GM19240 (cell line): ENCODE measurements around the gene C17orf50.

ENCODE experiments used
- DNase-seq: peaks from one replicate; pipeline ENCODE4 v3.0.0; 2011; ENCODE audit warnings: low spot score; ENCODE audit not compliant: insufficient read length

The C17orf50 gene

GRCh38 chr17:35760587-35760986, at the start of gene C17orf50:
Gene C17orf50, plus strand, starts transcription at chr17:35760887. Its CDS starts 55 bp downstream, at chr17:35760942.
- no peak for DNase-seq

GRCh38 chr17:35710950-35711349, 49.7 kb upstream of the C17orf50 start:
- DNase-seq = no peak

GRCh38 chr17:35713069-35713728, 47.5 kb upstream of the C17orf50 start:
- no peak for DNase-seq

GRCh38 chr17:35714988-35715387, 45.7 kb upstream of the C17orf50 start:
- no peak for DNase-seq

GRCh38 chr17:35715416-35715815, 45.3 kb upstream of the C17orf50 start:
- no peak for DNase-seq

GRCh38 chr17:35716173-35716572, 44.5 kb upstream of the C17orf50 start:
- no peak for DNase-seq

GRCh38 chr17:35716897-35717465, 43.7 kb upstream of the C17orf50 start:
- no peak for DNase-seq

GRCh38 chr17:35717475-35717874, 43.2 kb upstream of the C17orf50 start:
- no peak for DNase-seq

- no peak for DNase-seq
Observed at GRCh38 chr17:35723735-35724134, 37.0 kb upstream of the C17orf50 start.

GRCh38 chr17:35725058-35725457, 35.6 kb upstream of the C17orf50 start:
- no peak for DNase-seq

GRCh38 chr17:35725802-35726126, 34.9 kb upstream of the C17orf50 start:
- DNase-seq = no peak

GRCh38 chr17:35726127-35726952, 34.3 kb upstream of the C17orf50 start:
- no peak for DNase-seq

- DNase-seq = no peak
Observed at GRCh38 chr17:35726953-35727460, 33.7 kb upstream of the C17orf50 start.

GRCh38 chr17:35727635-35728034, 33.1 kb upstream of the C17orf50 start:
- DNase-seq = no peak

GRCh38 chr17:35728551-35728950, 32.1 kb upstream of the C17orf50 start:
- DNase-seq = no peak

- no peak for DNase-seq
Observed at GRCh38 chr17:35729405-35729833, 31.3 kb upstream of the C17orf50 start.

GRCh38 chr17:35730400-35731005, 30.2 kb upstream of the C17orf50 start:
- DNase-seq = no peak

GRCh38 chr17:35731239-35731916, 29.3 kb upstream of the C17orf50 start, which contains the start of gene RASL10B:
Gene RASL10B, plus strand, starts transcription at chr17:35731639. Its CDS starts 3,546 bp downstream, at chr17:35735185.
- DNase-seq = no peak

GRCh38 chr17:35731917-35732805, 28.5 kb upstream of the C17orf50 start:
- no peak for DNase-seq

- no peak for DNase-seq
Observed at GRCh38 chr17:35732806-35733136, 27.9 kb upstream of the C17orf50 start.
